GM12892 (cell line): ENCODE data around the gene LAGE3.

ENCODE experiments used
- POLR2A ChIP-seq: IDR thresholded peaks from 2 replicates; pipeline ENCODE4 v1.6.1; 2011; ENCODE audit warnings: low read depth, low read length, control low read depth
- POLR2AphosphoS5 ChIP-seq: IDR thresholded peaks from 2 replicates; pipeline ENCODE4 v1.6.1; 2011; ENCODE audit warnings: low read depth, low read length, control low read depth

- TF ChIP-seq POLR2A = no peak
- TF ChIP-seq POLR2AphosphoS5 = no peak
Measured at GRCh38 chrX:154486396-154487207, 7.5 kb upstream of the LAGE3 start, which contains the start of gene UBL4A.
